Measurements from ENCODE around the gene MICU2.

The MICU2 gene

DNA sequence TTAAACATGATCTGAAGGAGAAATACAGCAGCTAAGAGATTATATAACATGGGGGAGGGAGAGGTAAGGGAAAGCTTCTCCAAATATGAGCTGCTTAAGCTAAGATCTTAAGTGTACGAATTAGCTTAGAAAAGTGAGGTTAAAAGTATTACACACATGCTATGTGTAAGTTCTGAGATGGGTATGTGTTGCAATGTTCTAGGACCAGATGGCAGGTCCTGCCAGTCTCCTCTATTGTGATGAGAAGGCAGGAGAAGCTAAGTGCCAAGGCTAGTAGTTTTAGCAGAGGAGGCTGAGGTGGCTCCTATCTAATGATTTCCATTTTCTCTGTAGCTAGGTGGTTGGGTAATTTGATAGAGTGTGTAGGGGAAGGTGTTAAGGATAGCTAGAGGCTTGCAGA lies 57.6 kb downstream of the MICU2 start:
- DNase-seq (ENCODE audit: low read depth in 2 of 2) = no peak

- no peak for DNase-seq (ENCODE audit: low read depth in 2 of 2)
These were observed 59.5 kb downstream of the MICU2 start for GRCh38 chr13:21544515-21544914.

GRCh38 chr13:21542563-21542962 lies 61.4 kb downstream of the MICU2 start:
- DNase-seq (ENCODE audit: low read depth in 2 of 2) = no peak

DNA sequence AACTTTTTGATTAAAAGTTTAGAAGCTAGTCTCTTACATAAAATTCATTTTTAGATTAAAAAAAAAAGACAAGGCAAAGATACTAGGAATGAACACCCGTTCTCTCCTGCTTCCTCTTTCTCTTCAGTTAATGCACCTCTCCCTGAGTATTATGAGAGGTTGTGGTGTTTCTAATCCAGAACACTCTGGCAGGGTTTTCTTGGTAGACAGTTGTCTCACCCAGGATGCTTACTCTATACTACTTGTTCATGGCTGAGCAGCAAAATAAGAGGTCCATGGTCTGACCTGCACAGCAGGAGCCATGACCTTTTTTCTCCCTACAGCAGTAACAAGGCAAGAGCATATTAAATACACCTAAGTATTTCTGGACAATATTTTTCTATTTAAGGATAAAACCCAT lies 62.0 kb downstream of the MICU2 start:
- no peak for DNase-seq (ENCODE audit: low read depth in 2 of 2)

DNA sequence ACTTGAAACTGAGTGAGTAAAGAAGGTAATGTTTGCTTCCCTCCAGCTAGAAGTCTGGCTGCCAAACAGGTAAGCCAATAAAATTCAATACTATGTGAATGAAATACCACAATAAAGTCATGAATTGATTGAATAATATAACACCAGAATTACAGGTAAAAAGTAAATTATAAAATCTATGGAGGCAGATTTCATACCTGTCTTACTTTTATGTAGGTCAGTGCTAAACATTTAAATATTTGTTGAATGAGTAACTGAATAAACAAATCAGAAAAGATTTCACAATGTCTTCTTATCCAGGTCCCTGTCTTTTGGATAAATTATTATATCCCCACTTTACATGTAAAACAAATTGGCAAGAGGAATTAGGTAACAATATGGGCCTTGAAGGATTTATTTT lies 62.7 kb downstream of the MICU2 start:
- DNase-seq (ENCODE audit: low read depth in 2 of 2) = no peak

GRCh38 chr13:21539687-21540086 lies 64.3 kb downstream of the MICU2 start:
- no peak for DNase-seq (ENCODE audit: low read depth in 2 of 2)

- no peak for DNase-seq (ENCODE audit: low read depth in 2 of 2)
These were observed 65.2 kb downstream of the MICU2 start for GRCh38 chr13:21538753-21539152.

DNA sequence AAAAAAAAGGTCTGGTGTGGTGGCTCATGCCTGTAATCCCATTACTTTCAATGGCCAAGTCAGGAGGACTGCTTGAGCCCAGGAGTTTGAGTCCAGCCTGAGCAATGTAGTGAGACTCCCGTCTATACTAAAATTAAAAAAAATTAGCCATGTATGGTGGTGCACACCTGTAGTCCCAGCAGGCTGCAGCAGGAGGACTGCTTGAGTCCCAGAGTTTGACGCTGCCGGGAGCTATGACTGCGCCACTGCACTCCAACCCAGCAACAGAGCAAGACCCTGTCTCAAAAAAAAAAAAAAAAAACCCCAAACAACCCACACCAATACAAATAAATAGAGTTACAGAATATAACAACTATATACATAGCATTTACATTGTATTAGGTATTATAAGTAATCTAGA lies 65.7 kb downstream of the MICU2 start:
- DNase-seq (ENCODE audit: low read depth in 2 of 2) = no peak

- DNase-seq (ENCODE audit: low read depth in 2 of 2) = no peak
These were observed 66.9 kb downstream of the MICU2 start for GRCh38 chr13:21537105-21537504.

GRCh38 chr13:21534760-21535159 lies 69.2 kb downstream of the MICU2 start:
- no peak for DNase-seq (ENCODE audit: low read depth in 2 of 2)

DNA sequence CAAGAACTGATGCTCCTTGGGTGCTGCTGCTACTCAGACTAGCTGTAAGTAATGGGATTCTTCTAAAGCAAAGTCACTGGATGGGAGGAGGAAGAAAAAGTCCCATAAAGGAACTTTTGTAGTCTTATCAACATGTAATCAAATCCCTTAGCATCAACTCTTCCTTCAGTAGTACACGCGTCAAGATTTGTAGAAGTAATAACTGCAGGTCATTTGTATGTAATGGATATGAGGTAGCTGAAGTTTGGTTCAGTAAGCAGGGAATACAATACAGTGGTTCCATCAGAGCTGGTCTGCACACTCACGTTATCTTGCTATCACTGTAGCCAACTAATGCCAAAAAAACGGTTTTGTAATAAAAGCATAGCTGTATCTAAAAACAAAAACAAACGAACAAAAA lies 72.5 kb downstream of the MICU2 start:
- no peak for DNase-seq (ENCODE audit: low read depth in 2 of 2)

DNA sequence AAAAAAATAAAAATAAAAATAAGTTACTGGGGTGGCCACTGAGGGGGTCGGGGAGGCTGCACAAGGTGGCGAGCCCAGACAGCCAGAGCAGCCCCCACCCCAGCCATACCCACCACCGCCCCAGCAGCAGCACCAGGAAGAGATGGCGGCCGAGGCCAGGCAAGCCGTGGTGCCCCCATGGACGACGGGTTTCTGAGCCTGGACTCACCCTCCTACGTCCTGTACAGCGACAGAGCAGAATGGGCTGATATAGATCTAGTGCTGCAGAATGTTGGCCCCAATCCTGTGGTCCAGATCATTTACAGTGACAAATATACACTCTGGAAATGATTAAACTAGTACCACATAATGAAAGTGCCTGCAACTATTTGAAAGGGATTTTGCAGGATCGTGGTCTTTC lies 73.3 kb downstream of the MICU2 start:
- no peak for DNase-seq (ENCODE audit: low read depth in 2 of 2)

- no peak for DNase-seq (ENCODE audit: low read depth in 2 of 2)
These were observed 74.7 kb downstream of the MICU2 start for GRCh38 chr13:21529146-21529893.

- no peak for DNase-seq (ENCODE audit: low read depth in 2 of 2)
These were observed 75.4 kb downstream of the MICU2 start for GRCh38 chr13:21528616-21529015.

DNA sequence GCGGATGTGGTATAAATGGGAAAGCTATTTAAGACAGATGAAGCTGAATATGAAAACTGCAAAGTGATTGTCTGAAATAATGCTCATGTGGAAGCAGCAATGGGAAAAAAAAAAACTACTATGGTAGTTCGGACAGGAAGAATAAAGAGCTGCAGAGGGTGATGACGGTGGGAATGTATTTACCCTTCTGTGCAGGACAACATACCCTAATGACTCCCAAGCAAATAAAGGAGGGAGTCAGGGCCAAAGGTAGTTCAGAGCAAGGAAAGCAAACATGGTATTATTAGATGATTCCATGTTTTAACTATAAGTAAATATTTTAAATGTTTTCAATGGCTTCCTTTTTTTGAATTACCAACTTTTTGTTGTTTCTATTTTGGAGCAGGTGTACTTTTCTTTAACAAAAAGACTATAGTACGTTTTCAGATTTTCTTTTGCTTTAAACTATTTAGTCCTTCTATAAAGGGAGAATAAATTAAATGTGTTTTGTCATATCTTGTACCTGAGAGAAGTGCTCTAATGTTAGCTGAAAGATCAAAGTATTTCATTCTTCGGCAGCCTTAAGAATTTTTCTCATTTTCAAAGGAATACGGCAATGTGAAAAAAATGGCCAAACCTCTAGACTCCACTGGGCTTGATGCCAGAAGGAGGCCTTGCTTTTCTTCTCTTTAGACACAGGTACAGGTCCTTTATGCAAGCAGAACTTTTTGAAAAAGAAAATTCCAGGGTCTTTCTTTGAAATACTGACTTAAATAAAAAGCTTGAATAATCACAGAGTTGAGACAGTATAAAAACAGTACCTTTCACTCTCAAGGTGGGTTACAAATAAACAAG lies 77.0 kb downstream of the MICU2 start:
- DNase-seq (ENCODE audit: low read depth in 2 of 2) = no peak

DNA sequence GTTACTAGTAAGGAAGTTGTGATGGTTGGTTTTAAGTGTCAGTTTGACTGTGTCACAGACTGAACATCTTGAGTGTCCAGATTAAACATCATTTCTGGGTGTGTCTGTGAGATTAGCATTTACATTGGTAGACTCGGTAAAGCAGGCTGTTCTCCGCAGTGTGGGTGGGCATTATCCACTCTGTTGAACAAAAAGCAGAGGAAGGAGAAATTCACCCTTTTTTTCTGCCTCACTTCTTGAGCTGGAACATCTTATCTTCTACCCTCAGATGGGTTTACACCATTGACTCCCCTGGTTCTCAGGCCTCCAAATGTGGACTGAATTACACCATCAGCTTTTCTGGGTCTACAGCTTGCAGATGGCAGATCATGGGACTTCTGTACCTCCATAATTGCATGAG lies 81.1 kb downstream of the MICU2 start:
- DNase-seq (ENCODE audit: low read depth in 2 of 2) = no peak

DNA sequence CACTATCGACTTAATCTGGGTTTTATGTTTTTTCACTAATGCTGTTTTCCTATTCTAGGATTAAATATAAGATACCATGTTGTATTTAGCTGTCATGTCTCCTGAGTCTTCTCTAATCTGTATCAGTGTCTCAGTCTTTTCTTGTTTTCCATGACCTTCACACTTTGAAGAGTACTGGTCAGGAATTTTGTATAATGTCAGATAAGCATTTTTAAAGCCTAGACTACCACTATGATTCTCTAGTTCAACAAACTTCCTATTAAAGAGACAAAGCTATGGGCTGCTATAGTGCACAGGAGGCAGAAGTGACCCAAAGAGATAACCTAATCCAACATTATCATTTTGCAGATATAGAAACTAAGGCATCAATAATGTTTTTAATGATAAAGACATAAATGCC lies 81.8 kb downstream of the MICU2 start:
- DNase-seq (ENCODE audit: low read depth in 2 of 2) = no peak

DNA sequence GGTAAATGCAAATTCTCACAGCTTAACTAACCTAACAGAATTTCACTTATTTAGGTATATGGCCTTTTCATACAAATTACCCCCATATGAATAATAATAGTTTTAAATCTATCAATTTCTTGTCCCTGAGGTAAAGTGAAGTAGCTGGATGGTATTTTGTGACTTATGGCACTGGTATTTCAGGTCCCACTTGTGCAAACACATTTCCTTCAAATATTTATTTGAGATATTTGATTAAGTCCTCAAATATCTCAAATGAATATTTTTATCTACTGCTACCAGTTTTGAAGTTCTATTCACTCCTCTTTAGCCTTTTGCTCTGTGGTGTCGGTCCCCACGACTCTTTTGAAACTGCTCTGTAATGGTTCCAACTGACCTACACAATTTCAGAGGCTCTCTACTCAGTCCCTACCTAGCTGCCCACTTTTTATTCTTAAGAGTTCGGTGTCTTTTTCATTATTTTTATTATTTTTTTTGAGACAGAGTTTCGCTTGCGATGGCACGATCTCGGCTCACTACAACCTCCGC lies 85.3 kb downstream of the MICU2 start:
- no peak for DNase-seq (ENCODE audit: low read depth in 2 of 2)

DNA sequence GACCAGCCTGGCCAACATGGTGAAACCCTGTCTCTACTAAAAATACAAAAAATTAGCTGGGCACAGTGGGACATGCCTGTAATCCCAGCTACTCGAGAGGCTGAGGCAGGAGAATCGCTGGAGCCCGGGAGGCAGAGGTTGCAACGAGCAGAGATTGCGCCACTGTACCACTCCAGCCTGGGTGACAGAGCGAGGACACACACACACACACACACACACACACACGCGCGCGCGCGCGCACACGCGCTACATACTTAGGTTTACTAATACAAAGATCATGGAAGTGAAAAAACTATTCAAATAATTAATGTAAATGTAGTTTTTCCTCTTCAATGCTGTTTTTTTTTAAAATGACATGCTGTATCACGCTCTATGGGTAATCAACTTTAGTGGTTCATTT lies 86.4 kb downstream of the MICU2 start:
- no peak for DNase-seq (ENCODE audit: low read depth in 2 of 2)

GRCh38 chr13:21516805-21517204 lies 87.2 kb downstream of the MICU2 start:
- no peak for DNase-seq (ENCODE audit: low read depth in 2 of 2)

DNA sequence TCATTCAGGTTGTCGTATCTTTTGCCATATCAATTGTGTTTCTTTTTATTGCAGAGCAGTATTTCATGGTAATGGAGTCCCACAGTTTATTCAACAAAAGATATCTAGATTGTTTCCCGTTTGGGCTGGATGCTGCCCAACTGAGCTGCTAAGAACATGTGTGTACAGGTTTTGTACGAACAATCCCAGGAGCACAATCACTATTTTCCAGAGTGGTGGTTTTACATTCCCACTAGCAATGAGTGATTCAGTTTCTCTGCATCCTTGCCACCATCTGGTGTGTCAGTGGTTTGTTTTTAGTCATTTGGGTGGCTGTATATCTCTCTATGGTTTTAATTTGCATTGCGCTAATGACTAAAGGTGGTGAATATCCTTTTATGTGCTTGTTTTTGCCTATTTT lies 92.1 kb downstream of the MICU2 start:
- DNase-seq (ENCODE audit: low read depth in 2 of 2) = no peak

- DNase-seq (ENCODE audit: low read depth in 2 of 2) = no peak
These were observed 99.6 kb downstream of the MICU2 start for GRCh38 chr13:21504379-21504778.

DNA sequence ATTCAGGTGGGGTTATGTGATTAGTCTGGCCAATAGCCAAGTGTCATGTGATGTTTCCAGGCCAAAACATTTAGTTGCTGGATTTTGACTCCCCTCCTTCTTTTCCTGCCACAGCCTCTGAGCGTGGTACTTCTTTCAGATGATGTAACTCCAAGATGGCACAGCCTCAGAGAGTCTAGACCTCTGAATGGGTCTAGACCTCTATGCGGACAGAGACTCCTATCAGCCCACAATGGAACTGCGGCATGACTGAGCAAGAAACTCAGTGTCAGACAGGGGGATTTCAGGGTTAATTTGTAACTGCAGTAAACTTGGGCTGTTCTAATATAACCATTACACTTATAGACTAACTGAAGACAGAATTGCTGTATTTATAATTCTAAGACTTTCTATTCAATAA lies 102.3 kb downstream of the MICU2 start:
- no peak for DNase-seq (ENCODE audit: low read depth in 2 of 2)

All from stimulated activated CD8-positive, alpha-beta memory T cell treated with anti-CD3 and anti-CD28 coated beads, Interleukin-15, amount 100 ng/mL, for 4 hours (primary cell).